Measurements from ENCODE around the gene CRYM. TPM values are rescaled to one million over a fixed set of nuclear protein-coding genes. Genes with fewer than 3 reads are reported as not detected.

The CRYM gene
- total and polyA plus RNA-seq, 10 of the 15 experiments (the other 5 are each of a cell fraction or from before 2014, with no cell fraction given) = 0.30 to 6.1 (median 3.9) TPM

- TF ChIP-seq CTCF (IDR thresholded peaks at IDR 0.05 in 2 of 3, conservative IDR thresholded peaks at IDR 0.05 in 1 of 3; ENCODE audit: control insufficient read depth in 2 of 3, extremely low read depth in 1 of 3, insufficient read depth in 1 of 3, low read depth in 3 of 3, low read length in 3 of 3) (no peak), ATF3 (IDR thresholded peaks at IDR 0.05; ENCODE audit: borderline replicate concordance, extremely low read depth, low read depth, low read length) (no peak), ZNF217 (IDR thresholded peaks at IDR 0.05) (no peak), STAT3 (IDR thresholded peaks at IDR 0.05; ENCODE audit: low read depth, low read length) (no peak), FOXM1 (IDR thresholded peaks at IDR 0.05; ENCODE audit: low read depth, low read length) (no peak), KAT2A (conservative IDR thresholded peaks at IDR 0.05; ENCODE audit: control insufficient read depth, low read depth, low read length) (no peak), FOXK2 (IDR thresholded peaks at IDR 0.05) (no peak), SREBF2 (IDR thresholded peaks at IDR 0.05; ENCODE audit: low read length) (no peak), ZNF274 (IDR thresholded peaks at IDR 0.05; ENCODE audit: insufficient read depth, insufficient read length) (no peak), IRF5 (IDR thresholded peaks at IDR 0.05; ENCODE audit: borderline replicate concordance) (no peak)
These were observed 50.2 kb downstream of the CRYM start (continued) for GRCh38 chr16:21227866-21228265.

- Histone ChIP-seq H3K27ac (ENCODE audit: control insufficient read depth, insufficient read depth) (no peak overlapping the region), H3K36me3 (ENCODE audit: control insufficient read depth in 2 of 2, insufficient read depth in 2 of 2, low read length in 1 of 2) (no peaks in the 10 kb centered on the region), H3K9ac (ENCODE audit: control insufficient read depth, insufficient read depth, low read length) (no peak overlapping the region), H4K20me1 (ENCODE audit: control insufficient read depth, insufficient read depth) (no peaks in the 10 kb centered on the region), H3K79me2 (ENCODE audit: control insufficient read depth, insufficient read depth, low read length) (no peaks in the 10 kb centered on the region), H3K4me2 (ENCODE audit: control insufficient read depth, insufficient read depth) (no peak overlapping the region), H2AFZ (ENCODE audit: control insufficient read depth, low read depth, low read length) (no peak overlapping the region), H3K4me3 (no peak overlapping the region), H3K4me1 (ENCODE audit: control insufficient read depth, insufficient read depth, low read length) (no peaks in the 10 kb centered on the region), H3K27me3 (replicated peaks in 1 of 2; ENCODE audit: control insufficient read depth in 2 of 2, insufficient read depth in 2 of 2, low read length in 1 of 2) (no peaks in the 10 kb centered on the region; a peak in 2 of 4 replicates), H3K9me3 (replicated peaks; ENCODE audit: control insufficient read depth, insufficient read depth, low read length) (no peaks in the 10 kb centered on the region)
- DNase-seq (ENCODE audit: low read depth, low spot score) = no peak
- SMC1A ChIA-PET (ENCODE audit: uncharacterized antibody, unreplicated experiment) = interaction anchor here (0.7 to 1.2 kb wide), 3 partner anchors 23 to 38 kb away, joined by 3 read pairs; no protein-coding TSS in a partner anchor
- CTCF ChIA-PET = interaction anchor here (1.1 kb wide), 1 partner anchor 25 kb away, joined by 3 read pairs; no protein-coding TSS in a partner anchor
- POLR2A ChIA-PET = no interaction called here
- in situ Hi-C loops (cut with MboI) = no loop called here
- intact Hi-C loops (cut with micrococcal nuclease; ENCODE audit: unreplicated experiment) = no loop called here
- no peak for FAIRE-seq
- RAD21 ChIA-PET (ENCODE audit: unreplicated experiment) = no interaction called here
- no peak for ATAC-seq
- no TSS peak for BruUV-seq (replicated peaks)
- TF ChIP-seq JUND (IDR thresholded peaks at IDR 0.05; ENCODE audit: low read depth, low read length) (no peak), MYB (IDR thresholded peaks at IDR 0.05; ENCODE audit: borderline replicate concordance, low read depth, low read length) (no peak), TCF3 (IDR thresholded peaks at IDR 0.05; ENCODE audit: borderline replicate concordance, insufficient read depth, low read depth, low read length) (no peak), ZNF687 (IDR thresholded peaks at IDR 0.05) (no peak), BHLHE40 (IDR thresholded peaks at IDR 0.05; ENCODE audit: borderline replicate concordance in 1 of 2, low read depth in 2 of 2, low read length in 1 of 2) (no peak), FOXM1 (IDR thresholded peaks at IDR 0.05; ENCODE audit: low read depth, low read length) (no peak), RAD51 (IDR thresholded peaks at IDR 0.05) (no peak), RAD21 (IDR thresholded peaks at IDR 0.05; ENCODE audit: insufficient read depth, low read depth, low read length) (no peak)
These were observed 51.3 kb downstream of the CRYM start for GRCh38 chr16:21226749-21227148.
